H54 (cell line): ENCODE results near the gene NPAP1.

Experiments used
- DNase-seq: peaks from one replicate; pipeline ENCODE4 v3.0.0; 2011; ENCODE audit warnings: low spot score, mixed read lengths; ENCODE audit not compliant: insufficient read length
- FAIRE-seq: peaks from 3 replicates; lab custom pipeline; 2011; peaks lifted over from hg19 to GRCh38; lab: Jason Lieb, UNC
- POLR2A ChIP-seq: IDR thresholded peaks from 2 replicates; pipeline ENCODE4 v1.6.1; 2011; ENCODE audit warnings: low read depth, mild to moderate bottlenecking, low read length

The NPAP1 gene

GRCh38 chr15:24718289-24719082 lies 42.9 kb downstream of the NPAP1 start:
- DNase-seq (no peak), FAIRE-seq (no peak)
- TF ChIP-seq POLR2A = no peak

DNA sequence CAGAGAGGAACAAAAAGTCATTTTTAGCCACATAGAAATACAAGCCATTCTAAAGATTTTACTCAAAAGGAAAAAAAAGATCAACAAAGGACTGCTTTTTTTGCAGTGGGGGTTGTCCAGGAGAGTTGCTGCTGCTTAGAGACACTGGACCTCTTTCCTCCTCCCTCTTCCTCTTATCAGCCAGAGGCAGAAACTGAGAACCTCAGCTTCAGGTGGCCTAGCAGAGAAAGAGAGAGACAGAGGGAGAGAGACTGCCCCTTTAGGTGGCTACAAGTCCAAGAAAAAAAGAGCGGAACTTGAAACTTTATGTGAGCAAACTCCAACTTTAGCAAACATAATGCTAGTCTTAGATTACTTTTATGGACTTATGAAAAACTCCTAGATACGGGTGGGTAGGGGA lies 54.2 kb downstream of the NPAP1 start:
- FAIRE-seq = no peak
- no peak for DNase-seq
- no peak for TF ChIP-seq POLR2A
